Measurements from ENCODE around the gene WDR59. TPM values are rescaled to one million over a fixed set of nuclear protein-coding genes. Genes with fewer than 3 reads are reported as not detected.
A peak's percentile ranks its signal among the peaks of the same experiment; 100 is the strongest.

The WDR59 gene
- total RNA-seq, 1 donor = 21.7 TPM

- H3K4me3 ChIP-seq (ENCODE audit: low read depth, low read length) = no peak overlapping the region
- TF ChIP-seq CTCF (IDR thresholded peaks at IDR 0.05; ENCODE audit: insufficient read depth, low read length) = no peak
- no peak for DNase-seq (ENCODE audit: low read depth)
Observed at GRCh38 chr16:74877706-74878105, 107.2 kb downstream of the WDR59 start.

- TF ChIP-seq CTCF (IDR thresholded peaks at IDR 0.05; ENCODE audit: insufficient read depth, low read length) = no peak
- no peak for DNase-seq (ENCODE audit: low read depth)
- H3K4me3 ChIP-seq (ENCODE audit: low read depth, low read length) = no peak overlapping the region
Observed at GRCh38 chr16:74874912-74875546, 109.9 kb downstream of the WDR59 start.

GRCh38 chr16:74874123-74874522 is 110.8 kb downstream of the WDR59 start:
- no peak overlapping the region for H3K4me3 ChIP-seq (ENCODE audit: low read depth, low read length)
- no peak for DNase-seq (ENCODE audit: low read depth)
- no peak for TF ChIP-seq CTCF (IDR thresholded peaks at IDR 0.05; ENCODE audit: insufficient read depth, low read length)

DNA sequence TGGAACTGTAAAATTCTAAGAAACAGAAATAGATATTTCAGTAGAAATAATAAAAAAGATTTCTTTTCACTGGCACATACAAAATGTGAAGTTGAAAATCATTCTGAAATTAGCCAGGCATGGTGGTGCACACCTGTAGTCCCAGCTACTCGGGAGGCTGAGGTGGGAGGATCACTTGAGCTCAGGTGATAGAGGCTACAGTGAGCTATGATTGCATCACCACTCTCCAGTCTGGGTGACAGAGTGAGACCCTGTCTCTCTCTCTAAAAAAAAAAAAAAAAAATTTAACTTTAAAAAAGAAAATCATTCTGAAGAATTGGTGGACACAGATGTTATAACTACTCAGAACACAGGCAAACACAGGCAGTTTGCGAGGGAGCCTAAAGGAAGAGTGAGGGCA is 112.6 kb downstream of the WDR59 start:
- H3K4me3 ChIP-seq (ENCODE audit: low read depth, low read length) = no peak overlapping the region
- no peak for DNase-seq (ENCODE audit: low read depth)
- TF ChIP-seq CTCF (IDR thresholded peaks at IDR 0.05; ENCODE audit: insufficient read depth, low read length) = no peak

GRCh38 chr16:74871608-74872007 is 113.3 kb downstream of the WDR59 start:
- no peak for TF ChIP-seq CTCF (IDR thresholded peaks at IDR 0.05; ENCODE audit: insufficient read depth, low read length)
- H3K4me3 ChIP-seq (ENCODE audit: low read depth, low read length) = no peak overlapping the region
- DNase-seq (ENCODE audit: low read depth) = no peak

GRCh38 chr16:74868501-74868900 is 116.4 kb downstream of the WDR59 start:
- no peak for TF ChIP-seq CTCF (IDR thresholded peaks at IDR 0.05; ENCODE audit: insufficient read depth, low read length)

DNA sequence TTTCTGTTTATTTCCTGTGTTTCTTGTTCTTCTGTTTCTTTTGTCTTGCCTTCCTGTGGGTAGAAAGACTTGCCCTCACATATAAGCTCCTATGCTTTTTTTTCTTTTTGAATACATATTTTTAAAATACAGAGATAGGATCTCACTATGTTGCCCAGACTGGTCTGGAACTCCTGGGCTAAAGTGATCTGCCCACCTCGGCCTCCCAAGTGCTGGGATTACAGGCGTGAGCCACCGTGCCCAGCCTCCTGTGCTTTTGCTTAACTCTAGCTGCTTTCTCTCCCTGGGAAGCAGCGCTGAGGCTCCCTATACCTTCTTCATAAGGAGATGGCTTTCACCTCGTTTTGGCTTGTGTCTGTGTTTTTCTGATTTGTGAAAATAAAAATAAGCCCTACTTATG is 116.9 kb downstream of the WDR59 start:
- no peak for DNase-seq (ENCODE audit: low read depth)
- TF ChIP-seq CTCF (IDR thresholded peaks at IDR 0.05; ENCODE audit: insufficient read depth, low read length) = no peak
- H3K4me3 ChIP-seq (ENCODE audit: low read depth, low read length) = no peak overlapping the region

More at GRCh38 chr16:74868501-74868900, 116.4 kb downstream of the WDR59 start:
- no peak overlapping the region for H3K4me3 ChIP-seq (ENCODE audit: low read depth, low read length)
- DNase-seq (ENCODE audit: low read depth) = peak; percentile 7

All from fibroblast of the aortic adventitia (primary cell).